Neural progenitor cell (in vitro differentiated cells): Measurements from ENCODE around the gene PLA1A. TPM values are rescaled to one million over a fixed set of nuclear protein-coding genes. Genes with fewer than 3 reads are reported as not detected.

Experiments
- DNase-seq: peaks from one replicate; pipeline ENCODE4 v3.0.0-alpha.2; 2016; ENCODE audit warnings: low spot score
- H2AFZ ChIP-seq: fragments of 200-600 bp; sonication (generic); replicated peaks from 2 replicates; pipeline ENCODE4 v1.6.1; 2016; ENCODE audit warnings: antibody characterized with exemption
- H3F3A ChIP-seq: fragments of 200-600 bp; sonication (generic); 2 replicates; pipeline ENCODE4 v1.6.1; 2016; ENCODE audit warnings: antibody characterized with exemption, low read depth
- H3K27ac ChIP-seq: fragments of 200-600 bp; sonication (generic); 2 replicates; pipeline ENCODE4 v1.5.1; 2016; ENCODE audit warnings: mild to moderate bottlenecking
- H3K27me3 ChIP-seq: fragments of 200-600 bp; sonication (generic); 2 replicates; pipeline ENCODE4 v1.6.1; 2016; ENCODE audit warnings: mild to moderate bottlenecking, moderate library complexity
- H3K36me3 ChIP-seq: fragments of 200-600 bp; sonication (generic); 2 replicates; pipeline ENCODE4 v1.5.1; 2016
- H3K4me1 ChIP-seq: fragments of 200-600 bp; sonication (generic); 2 replicates; pipeline ENCODE4 v1.6.1; 2016; ENCODE audit warnings: mixed run types
- H3K4me2 ChIP-seq: fragments of 200-600 bp; sonication (generic); 2 replicates; pipeline ENCODE4 v1.6.1; 2016
- H3K4me3 ChIP-seq: fragments of 200-600 bp; sonication (generic); 2 replicates; pipeline ENCODE4 v1.5.1; 2016
- H3K79me2 ChIP-seq: fragments of 200-600 bp; sonication (generic); 2 replicates; pipeline ENCODE4 v1.6.1; 2016; ENCODE audit warnings: low read depth
- H3K9ac ChIP-seq: fragments of 200-600 bp; sonication (generic); 2 replicates; pipeline ENCODE4 v1.6.1; 2016
- H3K9me3 ChIP-seq: fragments of 200-600 bp; sonication (generic); 2 replicates; pipeline ENCODE4 v1.5.1; 2016; ENCODE audit warnings: low read depth
- H4K20me1 ChIP-seq: fragments of 200-600 bp; sonication (generic); 2 replicates; pipeline ENCODE4 v1.6.1; 2016; ENCODE audit warnings: low read depth
- H3K27ac Mint-ChIP-seq: 3 replicates; pipeline ENCODE4 v1.8.0; 2021; ENCODE audit warnings: mixed read lengths
- H3K27me3 Mint-ChIP-seq: 2 replicates; pipeline ENCODE4 v1.8.0; 2022; ENCODE audit warnings: low read depth, mild to moderate bottlenecking, inconsistent platforms, moderate library complexity, mixed read lengths; ENCODE audit not compliant: insufficient read depth
- H3K36me3 Mint-ChIP-seq: 3 replicates; pipeline ENCODE4 v1.8.0; 2021; ENCODE audit warnings: mixed read lengths
- H3K4me1 Mint-ChIP-seq: 3 replicates; pipeline ENCODE4 v1.8.0; 2021; ENCODE audit warnings: mixed read lengths
- H3K4me3 Mint-ChIP-seq: 3 replicates; pipeline ENCODE4 v1.8.0; 2021; ENCODE audit warnings: mild to moderate bottlenecking, moderate library complexity, mixed read lengths
- H3K9me3 Mint-ChIP-seq: 3 replicates; pipeline ENCODE4 v1.8.0; 2020; ENCODE audit warnings: mixed read lengths
- EZH2 ChIP-seq: fragments of 200-600 bp; sonication (generic); IDR thresholded peaks from 2 replicates; pipeline ENCODE4 v1.6.1; 2017; ENCODE audit warnings: antibody characterized with exemption, mild to moderate bottlenecking, moderate library complexity
- EZH2phosphoT487 ChIP-seq: fragments of 200-600 bp; sonication (generic); IDR thresholded peaks from 2 replicates; pipeline ENCODE4 v1.6.1; 2017; ENCODE audit warnings: antibody characterized with exemption
- total RNA-seq: library from RNA; depleted of rRNA; stranded (reverse); fragments of >200 nt; gene quantifications from 2 replicates; pipeline ENCODE4 v1.2.3, GENCODE V29; 2015; ENCODE audit warnings: low replicate concordance
- TF ChIP-seq, protein P1 (sequence below): fragments of 200-600 bp; sonication (generic); IDR thresholded peaks from 2 replicates; pipeline ENCODE4 v1.5.1; 2017; ENCODE audit warnings: antibody characterized with exemption, mild to moderate bottlenecking

Gene PLA1A
- total RNA-seq, 1 donor from 2014 or later = not detected

- Mint-ChIP-seq H3K4me3 (no peak overlapping the region), H3K4me1 (no peaks in the 10 kb centered on the region), H3K36me3 (no peaks in the 10 kb centered on the region), H3K9me3 (no peaks in the 10 kb centered on the region), H3K27ac (no peak overlapping the region), H3K27me3 (peaks cover 3% of the 10 kb centered on the region)
- no peaks in the 10 kb centered on the region for H3K79me2 ChIP-seq
- H3F3A ChIP-seq = no peaks in the 10 kb centered on the region
- H3K4me3 ChIP-seq = no peak overlapping the region
- no peaks in the 10 kb centered on the region for H3K9me3 ChIP-seq
- no peak for DNase-seq
- H3K27me3 ChIP-seq = no peaks in the 10 kb centered on the region
- H3K4me2 ChIP-seq = no peak overlapping the region
- H4K20me1 ChIP-seq = no peaks in the 10 kb centered on the region
- no peaks in the 10 kb centered on the region for H3K36me3 ChIP-seq
- H2AFZ ChIP-seq = peak overlapping the region; percentile 65
- no peak overlapping the region for H3K9ac ChIP-seq
- peaks cover 4% of the 10 kb centered on the region for H3K4me1 ChIP-seq
- no peak overlapping the region for H3K27ac ChIP-seq
- TF ChIP-seq EZH2phosphoT487 = no peak
- TF ChIP-seq EZH2 = no peak
- TF ChIP-seq, protein P1, sequence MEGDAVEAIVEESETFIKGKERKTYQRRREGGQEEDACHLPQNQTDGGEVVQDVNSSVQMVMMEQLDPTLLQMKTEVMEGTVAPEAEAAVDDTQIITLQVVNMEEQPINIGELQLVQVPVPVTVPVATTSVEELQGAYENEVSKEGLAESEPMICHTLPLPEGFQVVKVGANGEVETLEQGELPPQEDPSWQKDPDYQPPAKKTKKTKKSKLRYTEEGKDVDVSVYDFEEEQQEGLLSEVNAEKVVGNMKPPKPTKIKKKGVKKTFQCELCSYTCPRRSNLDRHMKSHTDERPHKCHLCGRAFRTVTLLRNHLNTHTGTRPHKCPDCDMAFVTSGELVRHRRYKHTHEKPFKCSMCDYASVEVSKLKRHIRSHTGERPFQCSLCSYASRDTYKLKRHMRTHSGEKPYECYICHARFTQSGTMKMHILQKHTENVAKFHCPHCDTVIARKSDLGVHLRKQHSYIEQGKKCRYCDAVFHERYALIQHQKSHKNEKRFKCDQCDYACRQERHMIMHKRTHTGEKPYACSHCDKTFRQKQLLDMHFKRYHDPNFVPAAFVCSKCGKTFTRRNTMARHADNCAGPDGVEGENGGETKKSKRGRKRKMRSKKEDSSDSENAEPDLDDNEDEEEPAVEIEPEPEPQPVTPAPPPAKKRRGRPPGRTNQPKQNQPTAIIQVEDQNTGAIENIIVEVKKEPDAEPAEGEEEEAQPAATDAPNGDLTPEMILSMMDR = no peak
Observed at GRCh38 chr3:119602676-119603075, 5.0 kb downstream of the PLA1A start.

DNA sequence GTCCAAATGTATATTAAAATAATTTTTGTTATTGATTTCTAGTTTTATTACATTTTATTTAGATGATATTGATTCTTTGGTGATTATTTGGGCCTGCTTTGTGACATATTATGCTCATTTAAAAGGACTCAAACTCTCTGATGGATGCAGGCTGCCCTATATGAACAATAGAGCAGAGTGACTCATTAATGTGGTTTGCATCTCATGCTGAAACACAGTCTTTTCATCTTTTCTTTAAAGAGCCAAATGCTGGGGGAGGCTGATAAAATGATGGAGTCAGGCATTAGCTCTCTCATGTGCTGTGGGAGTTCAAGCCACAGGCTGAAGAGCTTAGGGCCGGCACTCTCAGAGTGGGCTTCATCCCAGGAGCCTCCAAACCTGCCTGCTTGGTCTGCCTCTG lies 7.2 kb downstream of the PLA1A start:
- no peak overlapping the region for H3K4me3 Mint-ChIP-seq
- H3K4me3 ChIP-seq = no peak overlapping the region
- peaks cover 4% of the 10 kb centered on the region for H3K4me1 ChIP-seq
- H3K27ac Mint-ChIP-seq = no peak overlapping the region
- no peak overlapping the region for H3K9ac ChIP-seq
- TF ChIP-seq, protein P1 = no peak
- no peak for TF ChIP-seq EZH2
- TF ChIP-seq EZH2phosphoT487 = no peak
- H3K36me3 ChIP-seq = no peaks in the 10 kb centered on the region
- no peaks in the 10 kb centered on the region for H3K79me2 ChIP-seq
- H4K20me1 ChIP-seq = no peaks in the 10 kb centered on the region
- no peaks in the 10 kb centered on the region for H3K27me3 ChIP-seq
- no peaks in the 10 kb centered on the region for H3K9me3 Mint-ChIP-seq
- H3F3A ChIP-seq = no peaks in the 10 kb centered on the region
- H3K4me1 Mint-ChIP-seq = peaks cover 14% of the 10 kb centered on the region
- H3K36me3 Mint-ChIP-seq = no peaks in the 10 kb centered on the region
- no peaks in the 10 kb centered on the region for H3K9me3 ChIP-seq
- H2AFZ ChIP-seq = no peak overlapping the region
- no peak overlapping the region for H3K27ac ChIP-seq
- no peak for DNase-seq
- no peak overlapping the region for H3K4me2 ChIP-seq
- peaks cover 5% of the 10 kb centered on the region for H3K27me3 Mint-ChIP-seq

DNA sequence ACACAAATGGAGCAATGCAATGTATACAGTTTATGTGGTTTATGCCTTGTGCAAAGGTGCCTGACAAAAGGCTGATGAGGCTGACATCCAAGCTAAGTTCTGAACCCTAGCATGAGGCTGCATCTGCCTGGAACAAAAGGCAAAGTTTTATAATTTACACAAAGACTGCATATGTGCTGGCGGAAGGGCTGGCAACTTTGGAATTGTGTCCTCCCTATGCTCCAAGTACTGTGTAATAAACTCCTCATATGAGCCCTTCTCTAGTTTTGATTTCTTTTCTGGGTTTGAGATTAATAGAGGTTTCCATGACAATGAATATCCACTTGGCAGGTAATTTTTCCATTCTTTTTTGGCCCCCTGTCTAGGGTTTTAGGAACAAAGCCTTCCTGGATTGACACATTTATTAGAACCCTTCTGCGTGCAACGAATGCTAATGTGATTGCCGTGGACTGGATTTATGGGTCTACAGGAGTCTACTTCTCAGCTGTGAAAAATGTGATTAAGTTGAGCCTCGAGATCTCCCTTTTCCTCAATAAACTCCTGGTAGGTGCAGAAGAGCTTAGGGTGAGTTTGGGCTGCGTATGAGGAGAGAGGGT lies 10.8 kb downstream of the PLA1A start:
- no peaks in the 10 kb centered on the region for H3K4me1 ChIP-seq
- H3K4me2 ChIP-seq = no peak overlapping the region
- Mint-ChIP-seq H3K4me1 (peaks cover 14% of the 10 kb centered on the region), H3K9me3 (peaks cover 4% of the 10 kb centered on the region), H3K27ac (no peak overlapping the region), H3K27me3 (peaks cover 2% of the 10 kb centered on the region), H3K4me3 (no peak overlapping the region), H3K36me3 (no peaks in the 10 kb centered on the region)
- H3K9ac ChIP-seq = no peak overlapping the region
- no peaks in the 10 kb centered on the region for H4K20me1 ChIP-seq
- no peaks in the 10 kb centered on the region for H3K9me3 ChIP-seq
- no peaks in the 10 kb centered on the region for H3K79me2 ChIP-seq
- H3K36me3 ChIP-seq = no peaks in the 10 kb centered on the region
- H3F3A ChIP-seq = no peaks in the 10 kb centered on the region
- TF ChIP-seq, protein P1 = no peak
- TF ChIP-seq EZH2 = no peak
- TF ChIP-seq EZH2phosphoT487 = no peak
- H3K27ac ChIP-seq = no peak overlapping the region
- H3K27me3 ChIP-seq = no peaks in the 10 kb centered on the region
- no peak overlapping the region for H2AFZ ChIP-seq
- DNase-seq = no peak
- H3K4me3 ChIP-seq = no peak overlapping the region
